Activated CD8-positive, alpha-beta memory T cell treated with anti-CD3 and anti-CD28 coated beads, Interleukin-2, amount 10 ng/mL, durations not matched to agents 7 days and 5 days (primary cell): ENCODE measurements around the gene MMD. TPM values are rescaled to one million over a fixed set of nuclear protein-coding genes. Genes with fewer than 3 reads are reported as not detected.
"Not testable (repeated sequence)": the region's sequence is repeated elsewhere in the genome, so short reads cannot be mapped to it uniquely, and the experiment has no call there.

Experiments
- ATAC-seq: fragments of 150-1000 bp; cut with Tn5 transposase; one replicate; pipeline ENCODE4 v1.10.0; 2021; ENCODE audit warnings: moderate library complexity
- CTCF ChIA-PET: fragments of 350-600 bp; sonication (Branson Sonifier 250); formaldehyde crosslinking; loops from one replicate; lab custom pipeline; 2021; ENCODE audit warnings: antibody characterized with exemption; lab: Charles Lee
- DNase-seq: peaks from one replicate; pipeline ENCODE4 v3.0.0-alpha.2; 2020
- H3K27ac Mint-ChIP-seq: one replicate; pipeline ENCODE4 v1.8.0; 2021; ENCODE audit warnings: mild to moderate bottlenecking, mixed read lengths
- H3K27me3 Mint-ChIP-seq: one replicate; pipeline ENCODE4 v1.8.0; 2021; ENCODE audit warnings: mixed read lengths
- H3K36me3 Mint-ChIP-seq: one replicate; pipeline ENCODE4 v1.8.0; 2021; ENCODE audit warnings: mild to moderate bottlenecking, mixed read lengths
- H3K4me1 Mint-ChIP-seq: one replicate; pipeline ENCODE4 v1.8.0; 2021; ENCODE audit warnings: mixed read lengths
- H3K4me3 Mint-ChIP-seq: one replicate; pipeline ENCODE4 v1.8.0; 2021; ENCODE audit warnings: mild to moderate bottlenecking, moderate library complexity, mixed read lengths
- H3K9me3 Mint-ChIP-seq: one replicate; pipeline ENCODE4 v1.8.0; 2022; ENCODE audit warnings: low read depth, mixed read lengths
- total RNA-seq, 2 experiments: library from RNA; stranded (reverse); gene quantifications; one replicate each; pipeline ENCODE4 v1.2.3, GENCODE V29; 2021

MMD gene
- total RNA-seq, 2 experiments from 2014 or later = 41.5 to 41.9 TPM

GRCh38 chr17:55451758-55452138, 30.1 kb upstream of the MMD start:
- DNase-seq = no peak
- Mint-ChIP-seq H3K4me1 (peaks cover 10% of the 10 kb centered on the region), H3K36me3 (no peaks in the 10 kb centered on the region), H3K27ac (no peak overlapping the region), H3K27me3 (peaks cover 18% of the 10 kb centered on the region), H3K9me3 (no peaks in the 10 kb centered on the region), H3K4me3 (no peak overlapping the region)
- ATAC-seq = no peak
- CTCF ChIA-PET = no interaction called here

GRCh38 chr17:55451203-55451641, 29.6 kb upstream of the MMD start:
- Mint-ChIP-seq H3K27ac (no peak overlapping the region), H3K9me3 (no peaks in the 10 kb centered on the region), H3K27me3 (peaks cover 14% of the 10 kb centered on the region), H3K4me1 (peaks cover 10% of the 10 kb centered on the region), H3K36me3 (no peaks in the 10 kb centered on the region), H3K4me3 (no peak overlapping the region)
- CTCF ChIA-PET = no interaction called here
- DNase-seq (no peak), ATAC-seq (no peak)

GRCh38 chr17:55450232-55450825, 28.7 kb upstream of the MMD start:
- no peaks in the 10 kb centered on the region for H3K36me3 Mint-ChIP-seq
- CTCF ChIA-PET = no interaction called here
- no peak for DNase-seq
- no peaks in the 10 kb centered on the region for H3K9me3 Mint-ChIP-seq
- ATAC-seq = no peak
- no peak overlapping the region for H3K27ac Mint-ChIP-seq
- H3K4me1 Mint-ChIP-seq = peaks cover 10% of the 10 kb centered on the region
- H3K4me3 Mint-ChIP-seq = no peak overlapping the region
- H3K27me3 Mint-ChIP-seq = peaks cover 8% of the 10 kb centered on the region

GRCh38 chr17:55448681-55449080, 27.0 kb upstream of the MMD start:
- no peaks in the 10 kb centered on the region for H3K9me3 Mint-ChIP-seq
- no peak overlapping the region for H3K4me3 Mint-ChIP-seq
- DNase-seq = no peak
- ATAC-seq = no peak
- CTCF ChIA-PET = no interaction called here
- H3K27ac Mint-ChIP-seq = no peak overlapping the region
- peaks cover 10% of the 10 kb centered on the region for H3K4me1 Mint-ChIP-seq
- H3K27me3 Mint-ChIP-seq = peaks cover 4% of the 10 kb centered on the region
- H3K36me3 Mint-ChIP-seq = no peaks in the 10 kb centered on the region

GRCh38 chr17:55446581-55447205, 25.1 kb upstream of the MMD start:
- DNase-seq = no peak
- Mint-ChIP-seq H3K9me3 (no peaks in the 10 kb centered on the region), H3K4me3 (no peak overlapping the region), H3K27me3 (peaks cover 3% of the 10 kb centered on the region), H3K27ac (no peak overlapping the region), H3K4me1 (no peaks in the 10 kb centered on the region), H3K36me3 (no peaks in the 10 kb centered on the region)
- ATAC-seq = no peak
- CTCF ChIA-PET = no interaction called here

GRCh38 chr17:55446004-55446403, 24.4 kb upstream of the MMD start:
- H3K9me3 Mint-ChIP-seq, H3K36me3 Mint-ChIP-seq, CTCF ChIA-PET, ATAC-seq, H3K27me3 Mint-ChIP-seq, H3K4me1 Mint-ChIP-seq, H3K27ac Mint-ChIP-seq, DNase-seq, H3K4me3 Mint-ChIP-seq: not testable (repeated sequence)

- H3K9me3 Mint-ChIP-seq = no peaks in the 10 kb centered on the region
- H3K4me3 Mint-ChIP-seq = no peak overlapping the region
- H3K27ac Mint-ChIP-seq = no peak overlapping the region
- DNase-seq (no peak), ATAC-seq (no peak)
- CTCF ChIA-PET = no interaction called here
- peaks cover 3% of the 10 kb centered on the region for H3K4me1 Mint-ChIP-seq
- H3K36me3 Mint-ChIP-seq = no peaks in the 10 kb centered on the region
- H3K27me3 Mint-ChIP-seq = peaks cover 5% of the 10 kb centered on the region
Observed at GRCh38 chr17:55444471-55445441, 23.1 kb upstream of the MMD start.

GRCh38 chr17:55443904-55444303, 22.3 kb upstream of the MMD start:
- H3K9me3 Mint-ChIP-seq = no peaks in the 10 kb centered on the region
- no peak for DNase-seq
- peaks cover 2% of the 10 kb centered on the region for H3K27me3 Mint-ChIP-seq
- no peak overlapping the region for H3K4me3 Mint-ChIP-seq
- CTCF ChIA-PET = no interaction called here
- H3K27ac Mint-ChIP-seq = no peak overlapping the region
- peaks cover 3% of the 10 kb centered on the region for H3K4me1 Mint-ChIP-seq
- H3K36me3 Mint-ChIP-seq = no peaks in the 10 kb centered on the region
- ATAC-seq = no peak

GRCh38 chr17:55442953-55443683, 21.5 kb upstream of the MMD start:
- no peak for ATAC-seq
- Mint-ChIP-seq H3K27me3 (peaks cover 2% of the 10 kb centered on the region), H3K36me3 (no peaks in the 10 kb centered on the region), H3K9me3 (no peaks in the 10 kb centered on the region), H3K4me1 (peaks cover 3% of the 10 kb centered on the region), H3K4me3 (no peak overlapping the region), H3K27ac (no peak overlapping the region)
- CTCF ChIA-PET = no interaction called here
- DNase-seq = no peak

- H3K4me1 Mint-ChIP-seq = peaks cover 3% of the 10 kb centered on the region
- CTCF ChIA-PET = no interaction called here
Observed at GRCh38 chr17:55442462-55442861, 20.8 kb upstream of the MMD start.

GRCh38 chr17:55441544-55441943, 19.9 kb upstream of the MMD start:
- Mint-ChIP-seq H3K9me3 (no peaks in the 10 kb centered on the region), H3K4me3 (no peak overlapping the region), H3K36me3 (no peaks in the 10 kb centered on the region), H3K27me3 (peaks cover 2% of the 10 kb centered on the region), H3K27ac (no peak overlapping the region), H3K4me1 (peaks cover 10% of the 10 kb centered on the region)
- ATAC-seq (peak; percentile 23), DNase-seq (no peak)
- CTCF ChIA-PET = no interaction called here

More at GRCh38 chr17:55442462-55442861, 20.8 kb upstream of the MMD start:
- H3K27ac Mint-ChIP-seq = no peak overlapping the region
- H3K4me3 Mint-ChIP-seq = no peak overlapping the region
- DNase-seq = no peak
- no peak for ATAC-seq
- peaks cover 2% of the 10 kb centered on the region for H3K27me3 Mint-ChIP-seq
- no peaks in the 10 kb centered on the region for H3K36me3 Mint-ChIP-seq
- H3K9me3 Mint-ChIP-seq = no peaks in the 10 kb centered on the region

- ATAC-seq (no peak), DNase-seq (no peak)
- H3K4me3 Mint-ChIP-seq = no peak overlapping the region
- CTCF ChIA-PET = no interaction called here
- H3K27ac Mint-ChIP-seq = no peak overlapping the region
- H3K4me1 Mint-ChIP-seq = peaks cover 10% of the 10 kb centered on the region
- no peaks in the 10 kb centered on the region for H3K36me3 Mint-ChIP-seq
- H3K9me3 Mint-ChIP-seq = no peaks in the 10 kb centered on the region
- peaks cover 7% of the 10 kb centered on the region for H3K27me3 Mint-ChIP-seq
Observed at GRCh38 chr17:55440391-55440790, 18.8 kb upstream of the MMD start.

- Mint-ChIP-seq H3K4me3 (no peak overlapping the region), H3K27ac (no peak overlapping the region), H3K9me3 (no peaks in the 10 kb centered on the region), H3K27me3 (peaks cover 7% of the 10 kb centered on the region), H3K36me3 (no peaks in the 10 kb centered on the region), H3K4me1 (peaks cover 27% of the 10 kb centered on the region)
- CTCF ChIA-PET = interaction anchor here (1.1 kb wide), 1 partner anchor 15 kb away, joined by 3 read pairs; no protein-coding TSS in a partner anchor
- ATAC-seq (no peak), DNase-seq (no peak)
Observed at GRCh38 chr17:55437159-55437605, 15.5 kb upstream of the MMD start.
